Right atrium auricular region (tissue), 2 donors: ENCODE results near the gene ZNF654. TPM values are rescaled to one million over a fixed set of nuclear protein-coding genes. Genes with fewer than 3 reads are reported as not detected.
"Not testable (repeated sequence)": the region's sequence is repeated elsewhere in the genome, so short reads cannot be mapped to it uniquely, and the experiment has no call there.

Experiments used
- DNase-seq: peaks from one replicate; pipeline ENCODE4 v3.0.0-alpha.2; 2019; ENCODE audit warnings: low spot score
- H3K27ac ChIP-seq, 2 donors: fragments of 200-600 bp; sonication (generic); 1 replicate in 1 of 2; 2 replicates in 1 of 2; pipeline ENCODE4 v1.5.1; 2016 to 2019
- H3K27me3 ChIP-seq, 2 donors: fragments of 200-600 bp; sonication (generic); one replicate each; pipeline versions ENCODE4 v1.5.1 to v1.6.0; 2017 to 2019
- H3K36me3 ChIP-seq: fragments of 200-600 bp; sonication (generic); one replicate; pipeline ENCODE4 v1.5.1; 2016
- H3K4me1 ChIP-seq, 2 donors: fragments of 200-600 bp; sonication (generic); one replicate each; pipeline versions ENCODE4 v1.5.1 to v1.6.0; 2017 to 2019
- H3K4me3 ChIP-seq, 2 donors: fragments of 200-600 bp; sonication (generic); 1 replicate in 1 of 2; 2 replicates in 1 of 2; pipeline ENCODE4 v1.5.1; 2017 to 2019; ENCODE audit warnings: mild to moderate bottlenecking in 1 of 2, moderate library complexity in 1 of 2
- H3K9me3 ChIP-seq, 2 donors: fragments of 200-600 bp; sonication (generic); one replicate each; pipeline ENCODE4 v1.5.1; 2019
- total RNA-seq, 2 donors: library from RNA; depleted of rRNA; stranded (reverse); fragments of >200 nt; gene quantifications; one replicate each; pipeline ENCODE4 v1.1.0, GENCODE V29; 2016
- TF ChIP-seq, protein P1 (sequence below), 2 donors: fragments of 200-600 bp; sonication (generic); IDR thresholded peaks; one replicate each; pipeline ENCODE4 v1.5.1; 2019; ENCODE audit warnings: antibody characterized with exemption in 2 of 2

Gene ZNF654
- total RNA-seq = 1 to 10 TPM; 6.8 to 7.2 TPM

DNA sequence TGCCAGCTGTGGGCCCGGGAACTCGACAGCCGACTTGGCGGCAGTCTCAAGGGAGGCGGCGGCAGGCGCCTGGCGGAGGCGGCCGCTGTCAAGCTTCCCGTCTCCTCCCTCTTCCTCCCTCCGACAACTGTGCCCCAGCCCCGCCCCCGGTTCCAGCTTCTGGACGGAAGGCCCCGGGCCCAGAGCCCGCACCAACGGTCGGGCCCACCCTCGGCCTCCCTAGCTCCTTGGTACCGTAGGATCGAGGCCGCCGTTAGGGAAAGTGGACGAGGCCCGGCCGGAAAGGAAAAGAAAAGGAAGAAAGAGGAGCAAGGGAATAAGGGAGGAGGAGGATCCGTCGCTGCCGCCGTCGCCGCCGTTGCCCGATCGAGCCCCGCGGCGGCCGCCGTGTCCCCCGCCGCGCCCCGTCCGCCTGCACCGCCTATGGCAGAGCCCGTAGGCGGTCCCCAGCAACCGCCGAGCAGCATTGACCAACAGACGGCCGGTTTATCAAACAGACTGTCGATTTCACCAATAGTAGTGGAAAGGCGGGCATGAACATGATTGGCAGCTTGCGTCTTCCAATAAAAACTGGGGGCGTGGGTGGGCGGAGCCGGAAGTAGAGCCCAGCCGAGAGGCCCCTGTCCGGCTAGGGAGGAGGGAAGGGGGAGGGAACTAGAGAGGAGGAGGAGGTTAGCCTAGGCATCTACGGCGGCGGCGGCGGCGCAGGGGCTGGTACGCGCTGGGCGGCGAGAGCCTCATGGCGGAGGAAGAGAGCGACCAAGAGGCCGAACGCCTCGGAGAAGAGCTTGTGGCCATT lies at the start of gene ZNF654, which contains the start of gene CGGBP1:
ZNF654 (plus strand) TSS at position 675 of the 799 bp plus-strand sequence; CDS start at position 740, 65 bp downstream.
CGGBP1 (minus strand) TSS at position 425 of the 799 bp plus-strand sequence. CDS start 3,029 bp downstream, outside the sequence.
- TF ChIP-seq, protein P1, sequence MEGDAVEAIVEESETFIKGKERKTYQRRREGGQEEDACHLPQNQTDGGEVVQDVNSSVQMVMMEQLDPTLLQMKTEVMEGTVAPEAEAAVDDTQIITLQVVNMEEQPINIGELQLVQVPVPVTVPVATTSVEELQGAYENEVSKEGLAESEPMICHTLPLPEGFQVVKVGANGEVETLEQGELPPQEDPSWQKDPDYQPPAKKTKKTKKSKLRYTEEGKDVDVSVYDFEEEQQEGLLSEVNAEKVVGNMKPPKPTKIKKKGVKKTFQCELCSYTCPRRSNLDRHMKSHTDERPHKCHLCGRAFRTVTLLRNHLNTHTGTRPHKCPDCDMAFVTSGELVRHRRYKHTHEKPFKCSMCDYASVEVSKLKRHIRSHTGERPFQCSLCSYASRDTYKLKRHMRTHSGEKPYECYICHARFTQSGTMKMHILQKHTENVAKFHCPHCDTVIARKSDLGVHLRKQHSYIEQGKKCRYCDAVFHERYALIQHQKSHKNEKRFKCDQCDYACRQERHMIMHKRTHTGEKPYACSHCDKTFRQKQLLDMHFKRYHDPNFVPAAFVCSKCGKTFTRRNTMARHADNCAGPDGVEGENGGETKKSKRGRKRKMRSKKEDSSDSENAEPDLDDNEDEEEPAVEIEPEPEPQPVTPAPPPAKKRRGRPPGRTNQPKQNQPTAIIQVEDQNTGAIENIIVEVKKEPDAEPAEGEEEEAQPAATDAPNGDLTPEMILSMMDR (IDR thresholded peaks at IDR 0.05) = no peak
- Histone ChIP-seq H3K4me3 (peak within 1 kb of the TSS; percentile 95 to 98), H3K27ac (peak within 1 kb of the TSS; percentile 94 to 97), H3K9me3 (no peaks in the 10 kb centered on the region), H3K36me3 (peaks cover 12% of the 10 kb centered on the region), H3K4me1 (peaks cover 0 to 40% of the 10 kb centered on the region in 2 donors), H3K27me3 (no peaks in the 10 kb centered on the region)
- peak; percentile 99 for DNase-seq

DNA sequence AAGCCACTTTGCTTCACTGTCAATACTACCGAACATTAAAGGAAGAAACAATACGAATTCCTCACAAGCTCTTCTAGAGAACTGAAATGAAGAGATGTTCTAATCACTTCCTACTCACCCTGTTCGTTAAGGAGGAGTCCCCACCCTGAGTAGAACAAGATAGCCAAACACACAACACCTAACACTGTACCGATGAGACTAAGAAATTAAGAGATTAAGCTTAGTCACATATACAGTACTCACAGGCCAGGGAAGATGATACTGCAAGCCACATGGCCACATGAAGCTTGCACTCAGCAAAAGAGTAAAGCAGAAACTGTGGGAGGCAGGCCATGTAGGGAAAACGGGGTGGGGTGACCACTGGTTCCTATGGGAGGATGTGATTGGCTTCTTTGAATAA lies 48.2 kb upstream of the ZNF654 start:
- TF ChIP-seq, protein P1 (IDR thresholded peaks at IDR 0.05) = no peak
- Histone ChIP-seq H3K27me3 (no peaks in the 10 kb centered on the region), H3K4me1 (no peaks in the 10 kb centered on the region), H3K9me3 (no peaks in the 10 kb centered on the region), H3K27ac (no peak overlapping the region), H3K36me3 (no peaks in the 10 kb centered on the region), H3K4me3 (no peak overlapping the region)
- DNase-seq = no peak

DNA sequence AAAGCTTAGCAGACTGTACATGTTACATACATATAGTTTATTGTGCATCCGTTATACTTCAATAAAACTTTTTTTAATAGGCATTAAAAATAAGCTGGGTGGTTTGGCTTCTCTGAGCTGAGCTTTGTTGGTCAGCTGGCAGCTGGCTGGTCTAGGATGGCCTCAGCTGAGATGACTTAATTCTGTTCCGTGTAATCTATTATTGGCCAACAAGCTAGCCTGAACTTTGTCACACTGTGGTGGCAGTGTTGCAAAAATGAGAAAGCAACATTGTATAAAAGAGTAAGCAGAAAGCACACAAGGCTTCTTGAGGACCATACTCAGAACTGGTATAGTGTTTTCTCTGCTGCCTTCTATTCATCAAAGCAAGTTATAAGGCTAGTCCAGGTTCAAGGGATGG lies 45.5 kb upstream of the ZNF654 start:
- TF ChIP-seq, protein P1 (IDR thresholded peaks at IDR 0.05) = no peak
- Histone ChIP-seq H3K27ac (no peak overlapping the region), H3K27me3 (no peaks in the 10 kb centered on the region), H3K9me3 (no peaks in the 10 kb centered on the region), H3K4me1 (no peaks in the 10 kb centered on the region), H3K36me3 (no peaks in the 10 kb centered on the region), H3K4me3 (no peak overlapping the region)
- no peak for DNase-seq

DNA sequence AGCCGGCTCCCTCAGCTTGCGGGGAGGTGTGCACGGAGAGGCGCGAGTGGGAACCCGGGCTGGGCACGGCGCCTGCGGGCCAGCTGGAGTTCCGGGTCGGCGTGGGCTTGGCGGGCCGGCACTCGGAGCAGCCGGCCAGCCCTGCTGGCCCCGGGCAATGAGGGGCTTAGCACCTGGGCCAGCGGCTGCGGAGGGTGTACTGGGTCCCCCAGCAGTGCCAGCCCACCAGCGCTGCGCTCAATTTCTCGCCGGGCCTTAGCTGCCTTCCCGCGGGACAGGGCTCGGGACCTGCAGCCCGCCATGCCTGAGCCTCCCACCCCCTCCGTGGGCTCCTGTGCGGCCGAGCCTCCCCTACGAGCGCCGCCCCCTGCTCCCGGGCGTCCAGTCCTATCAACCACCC lies 43.4 kb upstream of the ZNF654 start:
- H3K27ac ChIP-seq, H3K9me3 ChIP-seq, H3K4me3 ChIP-seq, DNase-seq, H3K36me3 ChIP-seq, H3K4me1 ChIP-seq, H3K27me3 ChIP-seq: not testable (repeated sequence)

DNA sequence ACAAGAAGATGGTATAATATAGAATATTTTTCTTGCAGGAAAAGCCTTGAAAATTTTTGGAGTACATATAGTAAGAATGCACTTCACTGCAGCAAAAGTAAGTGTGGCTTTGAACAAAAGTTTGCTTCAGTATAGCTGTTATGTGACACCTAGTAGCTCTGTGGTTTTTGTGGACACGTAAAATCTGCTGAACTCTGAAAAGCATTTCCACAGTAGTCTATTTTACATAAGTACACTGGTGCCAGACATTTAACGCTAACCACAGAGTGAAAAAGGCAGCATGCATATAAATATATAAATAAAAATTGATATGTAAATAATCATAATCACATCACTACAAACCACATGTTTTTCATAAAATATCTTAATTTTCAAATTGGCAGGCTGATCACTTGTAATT lies 40.0 kb upstream of the ZNF654 start:
- Histone ChIP-seq H3K4me3 (no peak overlapping the region), H3K36me3 (no peaks in the 10 kb centered on the region), H3K27ac (no peak overlapping the region), H3K9me3 (no peaks in the 10 kb centered on the region), H3K27me3 (no peaks in the 10 kb centered on the region), H3K4me1 (no peaks in the 10 kb centered on the region)
- TF ChIP-seq, protein P1 (IDR thresholded peaks at IDR 0.05) = no peak
- no peak for DNase-seq

DNA sequence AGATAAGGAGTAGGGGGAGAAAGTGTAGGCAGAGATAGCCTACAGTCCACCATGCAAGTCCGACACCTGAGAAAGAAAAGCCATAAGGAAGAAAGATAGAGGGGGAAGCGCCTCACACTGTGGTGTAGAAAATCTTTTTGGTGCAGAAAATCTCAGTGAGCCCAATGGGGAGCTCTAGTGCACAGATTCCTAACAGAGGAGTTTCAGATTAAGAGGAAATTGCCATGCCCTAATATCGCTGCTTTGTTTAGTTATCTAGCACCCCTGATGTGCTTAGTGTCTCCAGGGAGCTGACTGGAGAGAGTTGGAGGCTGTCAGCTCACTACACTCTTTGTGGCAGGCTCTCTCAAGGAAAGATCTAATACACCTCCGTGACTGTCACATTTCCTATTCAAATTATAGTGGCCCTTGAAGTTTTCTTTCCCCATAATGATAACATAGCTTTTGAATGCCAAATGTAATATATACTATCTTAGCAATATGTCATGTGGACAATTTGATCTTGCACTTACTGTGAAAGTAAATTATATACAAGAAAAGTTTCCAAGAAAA lies 34.0 kb upstream of the ZNF654 start:
- Histone ChIP-seq H3K27ac (no peak overlapping the region), H3K27me3 (no peaks in the 10 kb centered on the region), H3K4me3 (no peak overlapping the region), H3K4me1 (no peaks in the 10 kb centered on the region), H3K36me3 (no peaks in the 10 kb centered on the region), H3K9me3 (peaks cover 0 to 13% of the 10 kb centered on the region in 2 donors)
- no peak for DNase-seq
- TF ChIP-seq, protein P1 (IDR thresholded peaks at IDR 0.05) = no peak
